Stimulated activated naive CD4-positive, alpha-beta T cell treated with Interleukin-2 at 50 U/mL for 16 hours (primary cell): ENCODE data around the gene WASHC2C.
A peak's percentile ranks its signal among the peaks of the same experiment; 100 is the strongest.
"Not testable (repeated sequence)": the region's sequence is repeated elsewhere in the genome, so short reads cannot be mapped to it uniquely, and the experiment has no call there.

Source experiments
- DNase-seq: peaks from one replicate; lab custom pipeline; 2025; lab: John Stamatoyannopoulos, UW

Gene WASHC2C

GRCh38 chr10:45726703-45727420 lies at the start of gene WASHC2C:
Gene WASHC2C, plus strand, starts transcription at chr10:45727266. Its CDS starts 52 bp downstream, at chr10:45727318.
- DNase-seq: peak; percentile 87

GRCh38 chr10:45678467-45678866 lies 48.6 kb upstream of the WASHC2C start:
- DNase-seq: not testable (repeated sequence)

- DNase-seq: not testable (repeated sequence)
Measured at GRCh38 chr10:45710200-45710796, 16.8 kb upstream of the WASHC2C start.

GRCh38 chr10:45711223-45711622 lies 15.8 kb upstream of the WASHC2C start:
- DNase-seq: not testable (repeated sequence)

GRCh38 chr10:45717053-45717452 lies 10.0 kb upstream of the WASHC2C start:
- not testable (repeated sequence) for DNase-seq

GRCh38 chr10:45717642-45718041 lies 9.4 kb upstream of the WASHC2C start:
- DNase-seq: not testable (repeated sequence)

- not testable (repeated sequence) for DNase-seq
Measured at GRCh38 chr10:45721503-45721902, 5.6 kb upstream of the WASHC2C start.

GRCh38 chr10:45723851-45724250 lies 3.2 kb upstream of the WASHC2C start:
- not testable (repeated sequence) for DNase-seq

GRCh38 chr10:45727421-45727965 lies 427 bp downstream of the WASHC2C start:
- not testable (repeated sequence) for DNase-seq

GRCh38 chr10:45734449-45734848 lies 7.4 kb downstream of the WASHC2C start:
- not testable (repeated sequence) for DNase-seq

- DNase-seq: not testable (repeated sequence)
Measured at GRCh38 chr10:45734867-45735266, 7.8 kb downstream of the WASHC2C start.

GRCh38 chr10:45741559-45741958 lies 14.5 kb downstream of the WASHC2C start:
- DNase-seq: not testable (repeated sequence)

- not testable (repeated sequence) for DNase-seq
Measured at GRCh38 chr10:45742014-45742413, 14.9 kb downstream of the WASHC2C start.

- DNase-seq: not testable (repeated sequence)
Measured at GRCh38 chr10:45751141-45751540, 24.1 kb downstream of the WASHC2C start.

GRCh38 chr10:45752210-45752609 lies 25.1 kb downstream of the WASHC2C start:
- DNase-seq: not testable (repeated sequence)

- DNase-seq: not testable (repeated sequence)
Measured at GRCh38 chr10:45753979-45754495, 27.0 kb downstream of the WASHC2C start.

- not testable (repeated sequence) for DNase-seq
Measured at GRCh38 chr10:45755083-45755482, 28.0 kb downstream of the WASHC2C start.

GRCh38 chr10:45756065-45756464 lies 29.0 kb downstream of the WASHC2C start:
- not testable (repeated sequence) for DNase-seq

- DNase-seq: not testable (repeated sequence)
Measured at GRCh38 chr10:45757661-45758396, 30.8 kb downstream of the WASHC2C start.

- DNase-seq: not testable (repeated sequence)
Measured at GRCh38 chr10:45761622-45762021, 34.6 kb downstream of the WASHC2C start.

- DNase-seq: not testable (repeated sequence)
Measured at GRCh38 chr10:45763037-45763436, 36.0 kb downstream of the WASHC2C start.

GRCh38 chr10:45768334-45768733 lies 41.3 kb downstream of the WASHC2C start:
- not testable (repeated sequence) for DNase-seq
